ENCODE data around the gene GAPT.

Gene GAPT

GRCh38 chr5:58544926-58545325 is 53.7 kb downstream of the GAPT start:
- H3K9me2 ChIP-seq (ENCODE audit: low read depth, low read length), result no peaks in the 10 kb centered on the region

GRCh38 chr5:58545912-58546311 is 54.7 kb downstream of the GAPT start:
- H4K20me1 ChIP-seq (ENCODE audit: insufficient read depth, low read length), result no peaks in the 10 kb centered on the region
- H3F3A ChIP-seq (ENCODE audit: insufficient read depth, low read length), result no peaks in the 10 kb centered on the region
- no peaks in the 10 kb centered on the region for H3K27me3 ChIP-seq (ENCODE audit: insufficient read depth, low read length)
- peaks cover 19% of the 10 kb centered on the region for H3K4me1 ChIP-seq (ENCODE audit: insufficient read depth, low read length, severe bottlenecking)
- H2AFZ ChIP-seq (ENCODE audit: low read length), result no peak overlapping the region
- no peak for TF ChIP-seq CTCF (IDR thresholded peaks at IDR 0.05; ENCODE audit: low read length)
- TF ChIP-seq EZH2 (IDR thresholded peaks at IDR 0.05; ENCODE audit: borderline replicate concordance, low read length), result no peak
- H3K79me2 ChIP-seq (ENCODE audit: insufficient read depth, low read length), result no peaks in the 10 kb centered on the region
- no peaks in the 10 kb centered on the region for H3K36me3 ChIP-seq (ENCODE audit: insufficient read depth, low read length)
- no peak overlapping the region for H3K4me2 ChIP-seq (ENCODE audit: low read length)
- H3K9ac ChIP-seq (ENCODE audit: low read length), result no peak overlapping the region
- no peaks in the 10 kb centered on the region for H3K9me2 ChIP-seq (ENCODE audit: low read depth, low read length)
- no peak overlapping the region for H3K27ac ChIP-seq (ENCODE audit: low read depth, low read length, poor library complexity, severe bottlenecking)
- H3K9me3 ChIP-seq (ENCODE audit: low read length), result no peaks in the 10 kb centered on the region
- H3K4me3 ChIP-seq (ENCODE audit: low read depth, low read length, poor library complexity, severe bottlenecking), result no peak overlapping the region

More at GRCh38 chr5:58544926-58545325, 53.7 kb downstream of the GAPT start:
- TF ChIP-seq CTCF (IDR thresholded peaks at IDR 0.05; ENCODE audit: low read length) (no peak), EZH2 (IDR thresholded peaks at IDR 0.05; ENCODE audit: borderline replicate concordance, low read length) (no peak)
- Histone ChIP-seq H3K9me3 (ENCODE audit: low read length) (no peaks in the 10 kb centered on the region), H3K36me3 (ENCODE audit: insufficient read depth, low read length) (no peaks in the 10 kb centered on the region), H3K79me2 (ENCODE audit: insufficient read depth, low read length) (no peaks in the 10 kb centered on the region), H3K4me3 (ENCODE audit: low read depth, low read length, poor library complexity, severe bottlenecking) (no peak overlapping the region), H3K27me3 (ENCODE audit: insufficient read depth, low read length) (no peaks in the 10 kb centered on the region), H2AFZ (ENCODE audit: low read length) (no peak overlapping the region), H4K20me1 (ENCODE audit: insufficient read depth, low read length) (no peaks in the 10 kb centered on the region), H3K4me2 (ENCODE audit: low read length) (no peak overlapping the region), H3F3A (ENCODE audit: insufficient read depth, low read length) (no peaks in the 10 kb centered on the region), H3K4me1 (ENCODE audit: insufficient read depth, low read length, severe bottlenecking) (peaks cover 19% of the 10 kb centered on the region), H3K27ac (ENCODE audit: low read depth, low read length, poor library complexity, severe bottlenecking) (no peak overlapping the region), H3K9ac (ENCODE audit: low read length) (no peak overlapping the region)
